ENCODE data around the gene NPC1. TPM values are rescaled to one million over a fixed set of nuclear protein-coding genes. Genes with fewer than 3 reads are reported as not detected.
"Not testable (repeated sequence)": the region's sequence is repeated elsewhere in the genome, so short reads cannot be mapped to it uniquely, and the experiment has no call there.

NPC1 gene
- total RNA-seq, 1 donor from 2014 or later: 24.1 TPM

GRCh38 chr18:23560186-23560585 is 26.1 kb downstream of the NPC1 start:
- no peaks in the 10 kb centered on the region for H3K4me1 Mint-ChIP-seq (ENCODE audit: unreplicated experiment)
- H3K4me3 Mint-ChIP-seq (ENCODE audit: unreplicated experiment): no peak overlapping the region
- H3K27me3 Mint-ChIP-seq (ENCODE audit: unreplicated experiment): no peaks in the 10 kb centered on the region
- no peak for DNase-seq (ENCODE audit: low spot score)
- no peak overlapping the region for H3K27ac Mint-ChIP-seq (ENCODE audit: unreplicated experiment)
- TF ChIP-seq, protein P1, sequence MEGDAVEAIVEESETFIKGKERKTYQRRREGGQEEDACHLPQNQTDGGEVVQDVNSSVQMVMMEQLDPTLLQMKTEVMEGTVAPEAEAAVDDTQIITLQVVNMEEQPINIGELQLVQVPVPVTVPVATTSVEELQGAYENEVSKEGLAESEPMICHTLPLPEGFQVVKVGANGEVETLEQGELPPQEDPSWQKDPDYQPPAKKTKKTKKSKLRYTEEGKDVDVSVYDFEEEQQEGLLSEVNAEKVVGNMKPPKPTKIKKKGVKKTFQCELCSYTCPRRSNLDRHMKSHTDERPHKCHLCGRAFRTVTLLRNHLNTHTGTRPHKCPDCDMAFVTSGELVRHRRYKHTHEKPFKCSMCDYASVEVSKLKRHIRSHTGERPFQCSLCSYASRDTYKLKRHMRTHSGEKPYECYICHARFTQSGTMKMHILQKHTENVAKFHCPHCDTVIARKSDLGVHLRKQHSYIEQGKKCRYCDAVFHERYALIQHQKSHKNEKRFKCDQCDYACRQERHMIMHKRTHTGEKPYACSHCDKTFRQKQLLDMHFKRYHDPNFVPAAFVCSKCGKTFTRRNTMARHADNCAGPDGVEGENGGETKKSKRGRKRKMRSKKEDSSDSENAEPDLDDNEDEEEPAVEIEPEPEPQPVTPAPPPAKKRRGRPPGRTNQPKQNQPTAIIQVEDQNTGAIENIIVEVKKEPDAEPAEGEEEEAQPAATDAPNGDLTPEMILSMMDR (IDR thresholded peaks at IDR 0.05; ENCODE audit: unreplicated experiment): no peak
- no peaks in the 10 kb centered on the region for H3K9me3 Mint-ChIP-seq (ENCODE audit: unreplicated experiment)
- peaks cover 27% of the 10 kb centered on the region for H3K36me3 Mint-ChIP-seq (ENCODE audit: low read depth, unreplicated experiment)

- not testable (repeated sequence) for H3K27ac Mint-ChIP-seq (ENCODE audit: unreplicated experiment); H3K27me3 Mint-ChIP-seq (ENCODE audit: unreplicated experiment); H3K4me3 Mint-ChIP-seq (ENCODE audit: unreplicated experiment); H3K4me1 Mint-ChIP-seq (ENCODE audit: unreplicated experiment); DNase-seq (ENCODE audit: low spot score); H3K9me3 Mint-ChIP-seq (ENCODE audit: unreplicated experiment)
- peaks cover 36% of the 10 kb centered on the region for H3K36me3 Mint-ChIP-seq (ENCODE audit: low read depth, unreplicated experiment)
Observed at GRCh38 chr18:23557511-23557910, 28.8 kb downstream of the NPC1 start.

- no peaks in the 10 kb centered on the region for H3K9me3 Mint-ChIP-seq (ENCODE audit: unreplicated experiment)
- H3K4me1 Mint-ChIP-seq (ENCODE audit: unreplicated experiment): no peaks in the 10 kb centered on the region
- no peak overlapping the region for H3K4me3 Mint-ChIP-seq (ENCODE audit: unreplicated experiment)
- no peak for DNase-seq (ENCODE audit: low spot score)
- no peaks in the 10 kb centered on the region for H3K27me3 Mint-ChIP-seq (ENCODE audit: unreplicated experiment)
- peaks cover 47% of the 10 kb centered on the region for H3K36me3 Mint-ChIP-seq (ENCODE audit: low read depth, unreplicated experiment)
- H3K27ac Mint-ChIP-seq (ENCODE audit: unreplicated experiment): no peak overlapping the region
- TF ChIP-seq, protein P1 (IDR thresholded peaks at IDR 0.05; ENCODE audit: unreplicated experiment): no peak
Observed at GRCh38 chr18:23556145-23556780, 30.0 kb downstream of the NPC1 start.

GRCh38 chr18:23553887-23554286 is 32.4 kb downstream of the NPC1 start:
- TF ChIP-seq, protein P1 (IDR thresholded peaks at IDR 0.05; ENCODE audit: unreplicated experiment): no peak
- Mint-ChIP-seq H3K36me3 (ENCODE audit: low read depth, unreplicated experiment) (peaks cover 42% of the 10 kb centered on the region), H3K4me3 (ENCODE audit: unreplicated experiment) (no peak overlapping the region), H3K27me3 (ENCODE audit: unreplicated experiment) (no peaks in the 10 kb centered on the region), H3K9me3 (ENCODE audit: unreplicated experiment) (no peaks in the 10 kb centered on the region), H3K4me1 (ENCODE audit: unreplicated experiment) (no peaks in the 10 kb centered on the region), H3K27ac (ENCODE audit: unreplicated experiment) (no peak overlapping the region)
- no peak for DNase-seq (ENCODE audit: low spot score)

DNA sequence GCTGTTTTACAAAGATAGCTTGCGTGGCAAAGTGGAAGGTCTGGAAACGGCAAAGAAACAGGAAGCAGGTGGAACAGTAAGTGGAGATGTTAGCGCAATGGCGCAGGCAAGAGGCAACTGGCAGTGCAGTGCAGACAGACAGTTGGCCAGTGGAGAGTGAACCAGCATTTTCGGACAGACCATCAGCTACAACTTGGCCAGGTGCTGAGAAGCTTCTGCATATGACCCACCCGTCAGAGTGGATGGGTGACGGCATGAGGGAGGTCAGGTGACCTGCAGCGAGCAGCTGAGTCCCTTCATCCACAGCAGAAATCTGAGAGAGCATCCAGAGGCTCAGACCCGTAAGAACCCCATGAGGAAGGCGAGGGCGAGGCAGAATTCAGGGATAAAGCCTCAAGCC is 33.8 kb downstream of the NPC1 start:
- no peak for DNase-seq (ENCODE audit: low spot score)
- no peak overlapping the region for H3K27ac Mint-ChIP-seq (ENCODE audit: unreplicated experiment)
- no peak overlapping the region for H3K4me3 Mint-ChIP-seq (ENCODE audit: unreplicated experiment)
- peaks cover 42% of the 10 kb centered on the region for H3K36me3 Mint-ChIP-seq (ENCODE audit: low read depth, unreplicated experiment)
- H3K4me1 Mint-ChIP-seq (ENCODE audit: unreplicated experiment): no peaks in the 10 kb centered on the region
- H3K9me3 Mint-ChIP-seq (ENCODE audit: unreplicated experiment): no peaks in the 10 kb centered on the region
- TF ChIP-seq, protein P1 (IDR thresholded peaks at IDR 0.05; ENCODE audit: unreplicated experiment): no peak
- H3K27me3 Mint-ChIP-seq (ENCODE audit: unreplicated experiment): no peaks in the 10 kb centered on the region

Data from endothelial cell (in vitro differentiated cells).